HepG2 (cell line): ENCODE data around the gene VKORC1. TPM values are rescaled to one million over a fixed set of nuclear protein-coding genes. Genes with fewer than 3 reads are reported as not detected.
A peak's percentile ranks its signal among the peaks of the same experiment; 100 is the strongest.

ENCODE experiments used
- ADNP ChIP-seq: sonication (generic); formaldehyde crosslinking; IDR thresholded peaks from 2 replicates; pipeline ENCODE4 v1.4.0; 2020; ENCODE audit warnings: missing genetic modification reagents
- AFF4 ChIP-seq: sonication (generic); formaldehyde crosslinking; IDR thresholded peaks from 2 replicates; pipeline ENCODE4 v1.4.0; 2020; ENCODE audit warnings: missing genetic modification reagents
- AHDC1 ChIP-seq: sonication (generic); formaldehyde crosslinking; IDR thresholded peaks from 2 replicates; pipeline ENCODE4 v1.5.1; 2020; ENCODE audit warnings: mild to moderate bottlenecking, missing genetic modification reagents, borderline replicate concordance
- ARHGAP35 ChIP-seq: sonication (generic); formaldehyde crosslinking; IDR thresholded peaks from 2 replicates; pipeline ENCODE4 v1.9.0; 2022; ENCODE audit warnings: mild to moderate bottlenecking, inconsistent platforms, moderate library complexity, missing genetic modification reagents, borderline replicate concordance
- CBX1 ChIP-seq: IDR thresholded peaks from one replicate; pipeline ENCODE4 v1.6.1; 2016; ENCODE audit warnings: antibody characterized with exemption, low read depth
- CENPX ChIP-seq: sonication (generic); formaldehyde crosslinking; IDR thresholded peaks from 2 replicates; pipeline ENCODE4 v1.9.0; 2021; ENCODE audit warnings: mild to moderate bottlenecking, missing genetic modification reagents, moderate library complexity
- DMAP1 ChIP-seq: IDR thresholded peaks from 2 replicates; pipeline ENCODE4 v1.6.1; 2016
- E2F5 ChIP-seq: sonication (generic); formaldehyde crosslinking; conservative IDR thresholded peaks from 2 replicates; pipeline ENCODE4 v1.4.0; 2020; ENCODE audit warnings: missing genetic modification reagents
- GATAD1 ChIP-seq: IDR thresholded peaks from 2 replicates; pipeline ENCODE4 v1.6.1; 2016; ENCODE audit warnings: missing genetic modification reagents, missing compliant biosample characterization
- JDP2 ChIP-seq: sonication (generic); formaldehyde crosslinking; IDR thresholded peaks from 2 replicates; pipeline ENCODE4 v1.8.1; 2022; ENCODE audit warnings: missing genetic modification reagents, borderline replicate concordance
- LCORL ChIP-seq, 2 experiments: fragments of 450-650 bp in 1 of 2; sonication (generic) in 1 of 2; formaldehyde crosslinking in 1 of 2; IDR thresholded peaks; 2 replicates each; pipeline versions ENCODE4 v1.5.0 to v1.6.1; 2017 to 2020; ENCODE audit warnings: antibody characterized with exemption in 1 of 2, missing genetic modification reagents in 1 of 2
- STAG1 ChIP-seq: sonication (generic); formaldehyde crosslinking; IDR thresholded peaks from 2 replicates; pipeline ENCODE4 v1.4.0; 2020; ENCODE audit warnings: missing genetic modification reagents
- THAP8 ChIP-seq: sonication (generic); formaldehyde crosslinking; IDR thresholded peaks from 2 replicates; pipeline ENCODE4 v1.5.1; 2020; ENCODE audit warnings: missing genetic modification reagents, mild to moderate bottlenecking, borderline replicate concordance
- ZNF329 ChIP-seq: sonication (generic); formaldehyde crosslinking; IDR thresholded peaks from 2 replicates; pipeline ENCODE4 v1.9.0; 2021; ENCODE audit warnings: low read depth, mild to moderate bottlenecking, missing genetic modification reagents
- ZNF501 ChIP-seq: sonication (generic); formaldehyde crosslinking; IDR thresholded peaks from 2 replicates; pipeline ENCODE4 v1.5.1; 2020; ENCODE audit warnings: mild to moderate bottlenecking, moderate library complexity, missing genetic modification reagents
- ZNF777 ChIP-seq: sonication (generic); formaldehyde crosslinking; IDR thresholded peaks from 2 replicates; pipeline ENCODE4 v1.4.0; 2020; ENCODE audit warnings: missing genetic modification reagents
- polyA plus RNA-seq, 8 experiments: library from polyadenylated mRNA; depleted of rRNA in 3 of 8; stranded (reverse) in 7 of 8; unstranded in 1 of 8; fragments of >200 nt; fragmentation: Illumina TruSeq in 4 of 8; extraction: Trizol in 4 of 8; gene quantifications; 2 replicates each; pipeline versions ENCODE4 v1.2.1 to v1.2.3, GENCODE V29; 2011 to 2016; ENCODE audit warnings: low read depth in 4 of 8, missing spikeins in 1 of 8, mixed read lengths in 1 of 8; ENCODE audit not compliant: insufficient read depth in 1 of 8
- total RNA-seq, 5 experiments: library from RNA; depleted of rRNA; stranded (reverse); fragments of >200 nt; fragmentation: Illumina TruSeq; extraction: Trizol; gene quantifications; 2 replicates each; pipeline ENCODE4 v1.2.3, GENCODE V29; 2016; ENCODE audit warnings: low read depth in 1 of 5

Gene VKORC1
- total and polyA plus RNA-seq, 2 of the 13 experiments (the other 11 are each of a cell fraction or from before 2014, with no cell fraction given): 141 to 615 TPM

GRCh38 chr16:31108035-31108793 lies 13.6 kb upstream of the VKORC1 start, which contains the start of gene BCKDK (continued):
- TF ChIP-seq ADNP (CRISPR knock-in tag) (no peak), ZNF329 (CRISPR knock-in tag) (peak; percentile 99), AHDC1 (peak; percentile 24; the same call in 1 of the 2 replicates), ARHGAP35 (CRISPR knock-in tag) (peak; percentile 95), THAP8 (CRISPR knock-in tag) (no peak; the same call in 1 of the 2 replicates), ZNF777 (CRISPR knock-in tag) (no peak; the same call in 1 of the 2 replicates), STAG1 (CRISPR knock-in tag) (0 out of 2 replicates have a peak, but pooled peaks have one; percentile 7), LCORL (IDR thresholded peaks at IDR 0.05) (no peak), LCORL (CRISPR knock-in tag; IDR thresholded peaks at IDR 0.05) (peak; percentile 87), CBX1 (peak; percentile 59), CENPX (CRISPR knock-in tag) (no peak), ZNF501 (CRISPR knock-in tag) (peak; percentile 82; the same call in 1 of the 2 replicates), AFF4 (CRISPR knock-in tag) (0 out of 2 replicates have a peak, but pooled peaks have one; percentile 31), JDP2 (no peak), GATAD1 (CRISPR knock-in tag) (peak; percentile 83), E2F5 (no peak; the same call in 1 of the 2 replicates), DMAP1 (CRISPR knock-in tag) (peak; percentile 65; the same call in 1 of the 2 replicates)
